ENCODE results near the gene DPEP2NB.
"Not testable (repeated sequence)": the region's sequence is repeated elsewhere in the genome, so short reads cannot be mapped to it uniquely, and the experiment has no call there.

Gene DPEP2NB

GRCh38 chr16:67982011-67982696 lies 33.6 kb downstream of the DPEP2NB start:
- DNase-seq (ENCODE audit: low spot score), result no peak

GRCh38 chr16:67979955-67980678 lies 35.6 kb downstream of the DPEP2NB start, which contains the start of gene DPEP3:
Gene DPEP3, minus strand, starts transcription at chr16:67980499. Its CDS starts 119 bp downstream, at chr16:67980380.
- no peak for DNase-seq (ENCODE audit: low spot score)

GRCh38 chr16:67977469-67978227 lies 38.1 kb downstream of the DPEP2NB start:
- no peak for DNase-seq (ENCODE audit: low spot score)

GRCh38 chr16:67977005-67977404 lies 38.7 kb downstream of the DPEP2NB start:
- DNase-seq (ENCODE audit: low spot score), result no peak

GRCh38 chr16:67976205-67976604 lies 39.5 kb downstream of the DPEP2NB start:
- no peak for DNase-seq (ENCODE audit: low spot score)

GRCh38 chr16:67975321-67976105 lies 40.2 kb downstream of the DPEP2NB start:
- no peak for DNase-seq (ENCODE audit: low spot score)

- DNase-seq (ENCODE audit: low spot score), result not testable (repeated sequence)
These were observed 43.4 kb downstream of the DPEP2NB start for GRCh38 chr16:67972285-67972684.

GRCh38 chr16:67971111-67971510 lies 44.6 kb downstream of the DPEP2NB start:
- no peak for DNase-seq (ENCODE audit: low spot score)

- no peak for DNase-seq (ENCODE audit: low spot score)
These were observed 46.3 kb downstream of the DPEP2NB start for GRCh38 chr16:67969254-67970039.

- DNase-seq (ENCODE audit: low spot score), result peak; percentile 56
These were observed 47.1 kb downstream of the DPEP2NB start, which contains the start of gene SLC12A4 for GRCh38 chr16:67968400-67969253. Gene SLC12A4, minus strand, starts transcription at chr16:67968637. Its CDS starts 84 bp downstream, at chr16:67968553.

GRCh38 chr16:67967958-67968399 lies 47.7 kb downstream of the DPEP2NB start:
- no peak for DNase-seq (ENCODE audit: low spot score)

- DNase-seq (ENCODE audit: low spot score), result no peak
These were observed 48.3 kb downstream of the DPEP2NB start for GRCh38 chr16:67967183-67967957.

- peak; percentile 43 for DNase-seq (ENCODE audit: low spot score)
These were observed 49.0 kb downstream of the DPEP2NB start for GRCh38 chr16:67966549-67967182.

- no peak for DNase-seq (ENCODE audit: low spot score)
These were observed 49.8 kb downstream of the DPEP2NB start for GRCh38 chr16:67965668-67966548.

- DNase-seq (ENCODE audit: low spot score), result no peak
These were observed 51.1 kb downstream of the DPEP2NB start for GRCh38 chr16:67964477-67965131.

GRCh38 chr16:67963662-67964321 lies 51.9 kb downstream of the DPEP2NB start:
- DNase-seq (ENCODE audit: low spot score), result no peak

Data from cerebellar cortex (tissue), 1 donor.